HG02885 (cell line): ENCODE measurements around the gene FAT1.

ENCODE experiments used
- ATAC-seq: cut with Tn5 transposase; IDR thresholded peaks from one replicate; pipeline ENCODE4 v1.9.1; 2021; ENCODE audit warnings: mild to moderate bottlenecking; ENCODE audit not compliant: unreplicated experiment, poor library complexity

Gene FAT1

GRCh38 chr4:186755550-186756519 is 32.2 kb upstream of the FAT1 start:
- ATAC-seq: no peak

GRCh38 chr4:186754976-186755375 is 31.3 kb upstream of the FAT1 start:
- no peak for ATAC-seq

- no peak for ATAC-seq
Measured at GRCh38 chr4:186752325-186752724, 28.7 kb upstream of the FAT1 start.

- ATAC-seq: no peak
Measured at GRCh38 chr4:186749611-186750281, 26.1 kb upstream of the FAT1 start.

- ATAC-seq: no peak
Measured at GRCh38 chr4:186746581-186746980, 22.9 kb upstream of the FAT1 start.

- ATAC-seq: no peak
Measured at GRCh38 chr4:186743261-186743660, 19.6 kb upstream of the FAT1 start.

- no peak for ATAC-seq
Measured at GRCh38 chr4:186740822-186741221, 17.2 kb upstream of the FAT1 start.

GRCh38 chr4:186739802-186740434 is 16.3 kb upstream of the FAT1 start:
- no peak for ATAC-seq

GRCh38 chr4:186739317-186739716 is 15.7 kb upstream of the FAT1 start:
- no peak for ATAC-seq

DNA sequence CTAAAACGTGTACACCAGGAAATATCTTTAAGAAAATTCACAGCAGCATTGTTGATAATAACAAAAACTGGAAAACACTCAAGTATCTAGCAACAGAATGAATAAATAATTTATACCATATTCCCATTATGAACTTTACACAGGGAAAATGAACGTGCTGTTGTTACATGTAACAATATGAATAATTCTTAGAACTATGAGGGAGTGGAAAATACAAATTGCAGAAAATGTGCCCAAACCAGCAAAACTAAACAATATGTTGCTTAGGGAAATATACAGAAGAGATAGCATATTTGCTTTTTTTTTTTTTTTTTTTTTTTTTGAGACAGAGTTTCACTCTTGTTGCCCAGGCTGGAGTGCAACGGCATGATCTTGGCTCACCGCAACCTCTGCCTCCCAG is 14.8 kb upstream of the FAT1 start:
- no peak for ATAC-seq

- ATAC-seq: no peak
Measured at GRCh38 chr4:186737427-186737826, 13.8 kb upstream of the FAT1 start.

- ATAC-seq: no peak
Measured at GRCh38 chr4:186736466-186736865, 12.8 kb upstream of the FAT1 start.

DNA sequence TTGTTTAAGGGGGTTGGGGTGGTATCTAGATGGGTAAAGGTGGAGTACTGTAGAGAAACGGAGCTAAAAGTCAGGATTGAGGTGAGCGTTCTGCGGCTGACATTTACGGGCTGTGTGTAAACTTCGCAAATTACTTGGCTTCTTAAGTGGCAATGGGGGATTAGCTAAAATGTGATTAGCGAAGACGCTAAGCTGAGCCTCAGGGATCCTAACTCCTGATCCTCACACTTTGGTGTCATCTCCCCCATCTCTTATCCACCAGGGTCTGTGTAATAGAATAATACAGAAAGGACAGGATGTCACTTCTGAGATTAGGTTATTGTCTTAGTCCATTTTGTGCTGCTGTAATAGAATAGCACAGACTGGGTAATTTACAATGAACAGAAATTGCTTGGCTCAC is 10.6 kb upstream of the FAT1 start:
- ATAC-seq: no peak

- ATAC-seq: no peak
Measured at GRCh38 chr4:186733778-186734177, 10.1 kb upstream of the FAT1 start.

GRCh38 chr4:186730621-186731020 is 7.0 kb upstream of the FAT1 start:
- ATAC-seq: no peak

GRCh38 chr4:186729856-186730255 is 6.2 kb upstream of the FAT1 start:
- no peak for ATAC-seq

DNA sequence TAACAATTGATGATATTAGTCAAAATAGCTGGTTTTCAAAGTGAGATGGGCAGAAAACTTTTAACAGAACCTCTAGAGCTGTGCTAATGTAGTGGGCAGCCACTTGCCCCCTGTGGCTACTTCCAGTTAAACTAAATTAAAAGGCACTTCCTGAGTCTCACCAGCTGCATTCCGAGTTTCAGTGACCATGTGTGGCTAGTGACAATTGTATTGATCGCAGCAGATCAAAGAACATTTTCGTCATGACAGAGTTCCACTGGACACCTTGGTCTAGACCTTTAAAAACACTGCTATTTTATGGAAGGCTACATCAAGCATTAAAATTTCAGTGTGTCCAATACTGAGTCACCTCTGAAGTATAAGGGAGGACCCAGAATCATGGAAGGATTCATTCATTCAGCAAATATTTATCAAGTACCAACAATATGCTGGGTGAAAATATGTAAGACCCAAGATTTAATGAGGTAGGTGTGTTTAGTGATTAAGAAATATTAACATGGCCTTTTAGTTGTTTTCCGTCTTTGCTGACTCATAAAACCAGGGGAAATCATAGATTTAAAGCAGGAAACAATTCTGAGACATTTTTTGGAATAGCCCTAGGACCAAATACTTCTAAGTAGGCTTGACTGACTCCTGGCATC is 5.1 kb upstream of the FAT1 start:
- no peak for ATAC-seq

- ATAC-seq: no peak
Measured at GRCh38 chr4:186727977-186728519, 4.4 kb upstream of the FAT1 start.

DNA sequence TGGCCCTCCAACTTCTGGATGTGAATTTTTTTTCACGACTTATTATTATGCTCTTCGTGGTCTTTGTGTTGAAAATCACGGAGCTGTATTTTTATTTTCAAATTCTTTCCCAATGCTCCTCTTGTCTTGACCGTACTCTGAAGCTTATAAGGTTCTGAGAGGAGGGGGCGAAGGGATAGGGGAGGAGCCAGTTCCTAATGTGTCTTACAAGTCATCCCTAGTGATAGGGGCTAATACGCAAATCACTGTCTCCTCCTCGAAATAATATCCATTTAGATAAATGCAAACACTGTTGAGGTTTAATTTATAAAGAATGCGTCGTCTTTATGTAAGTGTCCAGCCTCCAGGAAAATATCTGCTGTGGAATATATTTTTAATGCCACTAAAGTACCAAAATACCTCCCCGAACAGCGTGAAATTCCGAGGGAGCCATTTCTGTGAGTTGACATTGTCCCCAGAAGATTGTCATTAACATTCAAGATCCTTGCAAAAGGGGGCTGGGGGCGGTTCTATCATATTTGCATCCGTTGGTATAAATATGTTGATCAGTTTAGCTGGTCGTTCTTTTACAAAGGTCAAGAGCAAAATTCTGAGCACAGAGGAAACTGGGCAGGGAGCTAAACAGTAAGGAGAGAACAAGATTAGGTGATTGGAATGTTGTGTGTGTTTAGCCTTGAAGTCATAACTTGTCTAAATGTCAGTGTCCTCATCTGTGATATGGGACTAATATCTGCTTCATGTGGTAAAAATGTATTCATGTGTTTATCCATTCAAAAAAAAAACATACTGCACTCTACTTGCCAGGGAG is 3.7 kb upstream of the FAT1 start:
- no peak for ATAC-seq
